Nephron (organoid): ENCODE data around the gene CTNNA3.

Source experiments
- H3K27ac Mint-ChIP-seq, 3 experiments: 2 replicates each; pipeline ENCODE4 v1.8.0; 2020; ENCODE audit warnings: mixed read lengths in 3 of 3, mild to moderate bottlenecking in 2 of 3, moderate library complexity in 1 of 3
- H3K27me3 Mint-ChIP-seq: 2 replicates; pipeline ENCODE4 v1.8.0; 2021; ENCODE audit warnings: low read depth, mild to moderate bottlenecking, moderate library complexity, mixed read lengths
- H3K36me3 Mint-ChIP-seq: 2 replicates; pipeline ENCODE4 v1.8.0; 2020; ENCODE audit warnings: low read depth, mixed read lengths
- H3K4me1 Mint-ChIP-seq: 2 replicates; pipeline ENCODE4 v1.8.0; 2020; ENCODE audit warnings: mixed read lengths
- H3K4me3 Mint-ChIP-seq, 3 experiments: 2 replicates each; pipeline ENCODE4 v1.8.0; 2020; ENCODE audit warnings: mild to moderate bottlenecking in 3 of 3, mixed read lengths in 3 of 3, moderate library complexity in 2 of 3
- H3K9me3 Mint-ChIP-seq: 2 replicates; pipeline ENCODE4 v1.8.0; 2020; ENCODE audit warnings: mixed read lengths
- CTCF ChIP-seq, 3 experiments: fragments of 200-600 bp; sonication (generic); IDR thresholded peaks; one replicate each; pipeline ENCODE4 v1.5.0; 2021; ENCODE audit warnings: antibody characterized with exemption in 3 of 3; ENCODE audit not compliant: unreplicated experiment in 3 of 3

CTNNA3 gene

GRCh38 chr10:66924674-66925345 is 771.2 kb downstream of the CTNNA3 start:
- TF ChIP-seq CTCF (IDR thresholded peaks at IDR 0.05; ENCODE audit: unreplicated experiment in 3 of 3): no peak
- Mint-ChIP-seq H3K4me3 (no peak overlapping the region), H3K27me3 (peaks cover 42% of the 10 kb centered on the region)

GRCh38 chr10:66919248-66919647 is 776.7 kb downstream of the CTNNA3 start:
- Mint-ChIP-seq H3K4me1 (no peaks in the 10 kb centered on the region), H3K36me3 (no peaks in the 10 kb centered on the region), H3K9me3 (peaks cover 2% of the 10 kb centered on the region), H3K27ac (no peak overlapping the region), H3K27me3 (no peaks in the 10 kb centered on the region), H3K4me3 (no peak overlapping the region)
- no peak for TF ChIP-seq CTCF (IDR thresholded peaks at IDR 0.05; ENCODE audit: unreplicated experiment in 3 of 3)

More at GRCh38 chr10:66924674-66925345, 771.2 kb downstream of the CTNNA3 start:
- peaks cover 2% of the 10 kb centered on the region for H3K9me3 Mint-ChIP-seq
- H3K27ac Mint-ChIP-seq: no peak overlapping the region
- no peaks in the 10 kb centered on the region for H3K36me3 Mint-ChIP-seq
- peaks cover 25% of the 10 kb centered on the region for H3K4me1 Mint-ChIP-seq

- H3K27ac Mint-ChIP-seq: no peak overlapping the region
- no peaks in the 10 kb centered on the region for H3K27me3 Mint-ChIP-seq
- H3K9me3 Mint-ChIP-seq: peaks cover 2% of the 10 kb centered on the region
- H3K4me1 Mint-ChIP-seq: no peaks in the 10 kb centered on the region
- H3K36me3 Mint-ChIP-seq: no peaks in the 10 kb centered on the region
- H3K4me3 Mint-ChIP-seq: no peak overlapping the region
- TF ChIP-seq CTCF (IDR thresholded peaks at IDR 0.05; ENCODE audit: unreplicated experiment in 3 of 3): peak in 2 of 3 experiments; percentile 9 to 15
Observed at GRCh38 chr10:66917104-66917503, 778.9 kb downstream of the CTNNA3 start.

GRCh38 chr10:66916030-66916429 is 780.0 kb downstream of the CTNNA3 start:
- H3K4me3 Mint-ChIP-seq: no peak overlapping the region
- no peaks in the 10 kb centered on the region for H3K27me3 Mint-ChIP-seq
- H3K36me3 Mint-ChIP-seq: no peaks in the 10 kb centered on the region
- no peak for TF ChIP-seq CTCF (IDR thresholded peaks at IDR 0.05; ENCODE audit: unreplicated experiment in 3 of 3)
- no peak overlapping the region for H3K27ac Mint-ChIP-seq
- peaks cover 2% of the 10 kb centered on the region for H3K9me3 Mint-ChIP-seq
- H3K4me1 Mint-ChIP-seq: no peaks in the 10 kb centered on the region

GRCh38 chr10:66910671-66911070 is 785.3 kb downstream of the CTNNA3 start:
- Mint-ChIP-seq H3K36me3 (no peaks in the 10 kb centered on the region), H3K27me3 (no peaks in the 10 kb centered on the region), H3K4me1 (no peaks in the 10 kb centered on the region), H3K9me3 (no peaks in the 10 kb centered on the region), H3K4me3 (no peak overlapping the region), H3K27ac (no peak overlapping the region)
- no peak for TF ChIP-seq CTCF (IDR thresholded peaks at IDR 0.05; ENCODE audit: unreplicated experiment in 3 of 3)

- no peak overlapping the region for H3K27ac Mint-ChIP-seq
- H3K36me3 Mint-ChIP-seq: no peaks in the 10 kb centered on the region
- TF ChIP-seq CTCF (IDR thresholded peaks at IDR 0.05; ENCODE audit: unreplicated experiment in 3 of 3): no peak
- H3K27me3 Mint-ChIP-seq: no peaks in the 10 kb centered on the region
- no peaks in the 10 kb centered on the region for H3K4me1 Mint-ChIP-seq
- peaks cover 2% of the 10 kb centered on the region for H3K9me3 Mint-ChIP-seq
- H3K4me3 Mint-ChIP-seq: no peak overlapping the region
Observed at GRCh38 chr10:66892871-66893270, 803.1 kb downstream of the CTNNA3 start.
